Activated CD4-positive, alpha-beta T cell treated with anti-CD3 and anti-CD28 coated beads for 48 hours (primary cell): ENCODE results near the gene TTYH3.

Source experiments
- DNase-seq: peaks from one replicate; pipeline ENCODE4 v3.0.0-alpha.2; 2020

TTYH3 gene

GRCh38 chr7:2649991-2650390 lies 18.2 kb downstream of the TTYH3 start:
- no peak for DNase-seq

DNA sequence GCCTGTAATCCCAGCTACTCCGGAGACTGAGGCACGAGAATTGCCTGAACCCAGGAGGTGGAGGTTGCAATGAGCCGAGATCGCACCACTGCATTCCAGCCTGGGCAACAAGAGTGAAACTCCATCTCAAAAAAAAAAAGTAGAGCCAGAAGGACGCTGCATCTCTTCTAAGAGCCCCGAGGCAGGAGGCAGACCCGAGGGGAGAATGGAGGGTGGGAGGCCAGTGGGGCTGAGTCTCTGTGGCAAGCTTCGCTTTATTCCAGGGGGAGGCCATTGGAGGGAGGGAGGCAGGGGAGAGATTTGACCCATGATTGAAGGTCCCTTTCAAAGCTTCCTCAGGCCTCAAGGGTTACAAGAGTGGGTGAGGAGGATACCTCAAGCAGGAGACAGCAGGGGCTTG lies 18.7 kb downstream of the TTYH3 start:
- no peak for DNase-seq

DNA sequence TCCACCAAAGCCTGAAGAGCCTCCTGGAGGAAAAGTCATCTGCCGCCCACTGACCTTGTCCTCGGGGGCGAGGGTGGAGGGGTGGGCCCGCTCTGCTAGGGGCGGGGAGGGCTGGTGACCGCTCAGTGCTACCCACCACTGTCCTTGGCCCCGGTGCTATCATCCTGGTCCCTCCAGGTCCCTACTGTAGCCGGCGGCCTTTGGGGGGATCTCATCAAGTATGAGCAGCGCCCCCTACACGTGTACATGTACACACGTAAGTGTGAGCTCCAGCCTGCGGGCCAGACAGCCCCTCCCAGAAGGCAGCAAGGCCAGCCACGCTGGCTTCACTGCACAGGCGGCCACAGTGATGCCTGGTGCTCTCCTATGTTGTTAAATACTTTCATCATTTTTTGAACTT lies 19.6 kb downstream of the TTYH3 start:
- DNase-seq = no peak

GRCh38 chr7:2651847-2652735 lies 20.3 kb downstream of the TTYH3 start:
- no peak for DNase-seq

DNA sequence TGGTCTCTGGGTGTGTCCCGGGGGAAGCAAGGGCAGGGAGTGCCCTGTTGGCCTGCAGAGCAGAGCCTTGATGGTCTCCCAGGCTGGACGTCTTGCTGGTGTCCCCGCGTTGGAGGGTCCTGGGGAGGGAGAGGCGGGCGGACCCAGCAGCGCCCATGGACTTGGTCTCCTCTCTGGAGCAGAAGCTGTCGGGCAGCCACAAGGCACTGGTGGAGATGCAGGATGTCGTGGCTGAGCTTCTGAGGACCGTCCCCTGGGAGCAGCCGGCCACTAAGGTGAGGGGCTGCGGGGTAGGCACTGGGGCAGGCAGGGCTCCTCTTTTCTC lies 20.9 kb downstream of the TTYH3 start:
- no peak for DNase-seq

DNA sequence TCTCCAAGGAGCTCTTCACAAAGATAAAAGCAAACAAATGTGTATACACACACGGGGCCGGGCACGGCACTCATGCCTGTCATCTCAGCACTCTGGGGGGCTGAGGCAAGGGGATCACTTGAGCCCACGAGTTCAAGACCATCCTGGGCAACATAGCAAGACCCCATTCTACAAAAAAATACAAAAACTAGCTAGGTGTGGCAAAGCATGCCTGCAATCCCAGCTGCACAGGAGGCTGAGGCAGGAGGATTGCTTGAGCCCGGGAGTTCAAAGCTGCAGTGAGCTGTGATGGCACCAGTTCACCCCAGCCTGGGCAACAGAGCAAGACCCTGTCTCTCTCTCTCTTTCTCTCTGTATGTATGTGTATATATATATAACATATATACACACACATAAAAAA lies 22.3 kb downstream of the TTYH3 start:
- no peak for DNase-seq

GRCh38 chr7:2655870-2656614 lies 24.3 kb downstream of the TTYH3 start:
- no peak for DNase-seq

- no peak for DNase-seq
These were observed 25.4 kb downstream of the TTYH3 start for GRCh38 chr7:2657208-2657607.

- no peak for DNase-seq
These were observed 26.3 kb downstream of the TTYH3 start for GRCh38 chr7:2657920-2658671.

DNA sequence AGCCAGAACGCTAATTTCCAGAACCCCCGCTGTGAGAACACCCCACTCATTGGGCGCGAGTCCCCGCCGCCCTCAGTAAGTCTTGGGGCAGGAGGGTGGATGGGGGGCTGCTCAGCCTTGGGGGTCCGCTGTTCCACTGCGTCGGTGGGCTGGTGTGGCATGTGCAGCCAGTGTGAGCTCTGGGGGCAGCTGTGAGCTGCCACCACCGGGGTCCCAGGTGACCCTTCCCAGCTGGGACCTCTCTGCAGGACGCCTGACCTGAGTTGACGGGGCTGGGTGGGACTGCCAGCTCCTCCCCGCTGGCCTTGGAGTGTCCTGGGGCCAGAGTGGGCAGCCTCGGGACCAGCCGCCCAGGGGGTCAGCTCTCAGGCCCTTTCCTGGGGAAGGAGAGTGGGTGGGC lies 27.2 kb downstream of the TTYH3 start:
- no peak for DNase-seq

GRCh38 chr7:2659556-2660358 lies 28.0 kb downstream of the TTYH3 start:
- DNase-seq = no peak

DNA sequence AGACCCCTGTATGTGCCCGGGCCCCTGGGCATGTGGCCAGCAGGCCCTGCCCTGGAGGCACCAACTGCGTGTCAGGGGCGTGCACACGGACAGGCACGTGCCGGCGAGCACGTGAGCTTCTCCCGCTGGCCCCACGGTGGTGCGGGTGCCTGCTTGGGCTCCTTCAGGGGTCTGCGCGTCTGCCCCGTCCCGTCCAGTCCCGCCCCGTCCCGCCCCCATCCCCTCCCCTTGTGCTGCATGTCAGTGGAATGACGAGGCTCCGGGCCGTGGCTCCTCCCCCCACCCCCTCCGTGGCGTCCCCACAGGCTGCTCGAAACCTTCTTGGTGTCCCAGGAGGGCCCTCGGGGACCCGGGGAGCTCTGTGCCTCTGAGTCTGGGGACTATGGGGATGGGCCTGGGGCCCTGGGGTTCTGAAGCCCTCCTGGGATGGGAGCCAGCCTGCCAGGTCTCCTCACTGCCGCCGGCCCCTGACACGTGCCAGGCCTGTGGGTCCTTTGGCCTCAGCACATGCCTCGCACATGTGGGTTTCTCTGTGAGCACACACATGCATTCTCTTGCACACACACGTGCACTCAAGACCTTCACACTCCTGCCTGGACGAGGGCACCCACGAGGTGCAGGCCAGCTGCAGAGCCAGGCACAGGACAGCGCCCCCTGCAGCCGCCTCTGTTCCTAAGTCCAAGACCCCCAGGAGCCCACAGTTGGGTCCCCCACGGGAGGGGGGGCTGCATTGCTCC lies 28.7 kb downstream of the TTYH3 start:
- no peak for DNase-seq

DNA sequence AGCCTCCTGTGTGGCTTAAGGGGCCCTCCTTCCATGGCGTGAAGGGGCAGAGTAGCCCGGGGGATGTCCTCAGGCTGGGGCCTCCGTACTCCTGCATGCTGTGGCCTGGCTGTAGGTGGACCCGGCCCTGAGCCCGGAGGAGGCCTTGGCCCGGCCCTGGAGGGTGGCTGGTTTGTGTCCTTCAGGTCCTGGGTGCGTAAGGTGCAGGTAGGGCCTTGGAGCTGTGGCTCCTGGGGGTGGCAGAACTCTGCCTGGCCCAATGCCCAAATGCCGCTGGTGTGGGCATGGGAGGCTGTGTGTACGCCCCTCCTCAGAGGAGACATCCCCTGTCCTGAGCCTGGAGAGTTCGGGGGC lies 29.3 kb downstream of the TTYH3 start:
- no peak for DNase-seq

- no peak for DNase-seq
These were observed 30.0 kb downstream of the TTYH3 start for GRCh38 chr7:2661602-2662272.

DNA sequence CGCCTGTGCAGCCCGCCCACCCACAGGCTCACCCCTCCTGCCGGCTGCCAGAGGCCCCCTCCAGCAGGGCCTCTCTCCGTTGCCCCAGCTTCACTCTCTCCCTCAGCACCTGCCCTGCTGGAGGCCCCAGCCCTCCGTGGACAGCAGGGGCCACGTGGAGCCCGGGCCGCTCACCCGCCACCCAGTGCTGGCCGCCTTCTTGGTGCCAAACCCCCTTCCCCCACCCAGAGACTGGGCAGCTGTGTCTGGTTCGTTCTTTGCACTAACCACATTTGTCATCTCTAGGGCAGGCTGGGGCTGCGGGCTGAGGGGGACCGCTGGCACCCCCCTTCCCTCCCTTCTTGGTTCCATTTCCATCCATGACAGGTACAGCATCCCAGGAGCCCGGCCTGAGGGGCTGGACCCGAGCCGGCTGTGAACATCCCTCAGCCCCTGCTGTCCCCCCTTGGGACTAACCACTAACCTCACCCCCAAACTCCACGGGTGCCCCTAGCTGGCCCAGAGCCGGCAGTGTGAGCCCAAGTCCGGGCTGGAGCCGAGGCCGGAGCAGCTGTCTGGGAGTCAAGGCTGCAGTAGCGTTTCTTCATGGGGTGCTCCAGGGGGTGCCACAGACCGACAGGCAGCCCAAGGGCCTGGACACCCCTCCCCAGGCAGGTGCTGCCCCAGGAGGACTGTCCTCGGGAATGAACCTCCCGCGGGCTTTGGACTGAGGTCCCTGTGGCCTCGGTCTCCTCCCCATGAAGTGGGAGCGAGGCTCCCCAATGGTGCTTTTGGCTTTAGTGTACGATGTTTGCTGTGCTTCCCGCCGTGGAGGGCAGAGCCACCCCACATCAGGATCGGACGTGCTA lies 30.7 kb downstream of the TTYH3 start:
- no peak for DNase-seq

DNA sequence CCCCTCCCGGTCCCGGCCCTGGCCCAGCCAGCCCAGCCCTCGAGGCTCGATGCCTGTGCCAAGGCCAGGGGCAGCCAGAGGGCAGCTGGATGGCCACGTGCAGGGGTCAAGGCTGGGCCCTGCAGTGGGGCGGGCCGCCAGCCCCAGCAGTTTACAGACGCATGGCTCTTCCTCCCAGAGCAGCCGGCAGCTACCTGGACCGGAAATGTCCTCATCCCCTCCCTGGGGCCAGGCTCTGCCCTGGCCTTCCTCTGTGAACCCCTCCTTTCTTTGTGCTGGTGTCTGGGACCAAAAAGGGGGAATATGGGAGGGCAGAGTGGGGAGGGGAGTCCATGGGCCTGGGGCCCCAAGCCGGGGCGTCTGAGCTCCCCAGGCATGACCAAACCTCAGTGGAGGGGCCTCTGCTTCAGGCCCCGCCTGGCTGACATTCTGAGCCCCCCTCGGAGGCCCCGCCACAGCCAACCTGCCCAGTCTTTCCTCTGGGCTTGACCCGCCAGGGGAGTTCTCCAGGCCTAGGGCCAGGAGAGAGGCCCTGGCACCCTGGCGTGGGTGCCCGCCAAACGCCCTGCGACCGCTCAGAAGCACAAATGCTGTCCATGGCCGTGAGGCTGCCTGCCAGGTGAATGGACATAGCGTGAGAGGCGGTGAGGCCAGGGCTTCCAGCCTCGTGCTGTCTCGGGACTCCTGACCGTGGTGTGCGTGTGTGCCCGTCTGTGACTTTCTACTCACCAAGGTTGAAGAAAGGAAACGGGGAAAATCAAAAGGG lies 31.5 kb downstream of the TTYH3 start:
- no peak for DNase-seq

DNA sequence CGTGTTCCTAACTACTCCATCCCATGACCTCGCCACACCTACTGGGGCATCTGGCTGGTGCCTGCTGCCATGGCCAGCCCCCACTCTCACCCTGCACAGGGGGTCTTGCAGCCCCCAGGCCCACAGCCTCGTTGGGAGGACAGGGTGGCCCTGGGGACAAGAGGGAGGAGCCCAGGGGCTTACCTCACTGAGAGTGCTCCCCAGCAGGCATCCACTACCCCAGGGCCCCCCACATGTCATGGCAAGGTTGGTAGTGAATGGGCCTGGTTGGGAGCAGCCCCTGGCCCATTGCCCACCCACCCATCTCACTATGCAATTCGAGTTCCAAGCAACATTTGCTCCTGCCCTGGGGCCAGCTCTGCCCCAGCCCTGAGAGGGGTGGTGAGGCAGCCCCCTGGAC lies 32.2 kb downstream of the TTYH3 start:
- DNase-seq = no peak

DNA sequence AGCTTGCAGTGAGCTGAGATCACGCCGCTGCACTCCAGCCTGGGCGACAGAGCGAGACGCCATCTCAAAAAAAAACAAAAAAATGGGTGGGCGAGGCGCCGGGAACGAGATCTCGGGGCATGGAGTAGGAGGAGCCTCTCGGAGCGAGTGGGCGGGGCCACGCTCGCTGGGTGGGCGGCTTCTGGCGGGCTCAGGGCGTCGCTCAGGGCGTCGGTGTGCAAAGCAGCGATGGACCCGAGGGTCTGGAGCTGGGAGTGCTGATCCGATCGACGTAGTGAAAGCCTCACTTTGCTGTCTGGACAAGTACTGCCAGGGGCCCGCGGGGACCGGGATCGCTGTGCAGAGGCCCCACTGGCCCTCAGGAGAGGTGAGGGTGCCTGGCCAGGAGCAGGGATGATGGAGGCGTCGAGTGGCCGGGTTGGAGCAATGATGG lies 33.6 kb downstream of the TTYH3 start:
- DNase-seq = no peak

DNA sequence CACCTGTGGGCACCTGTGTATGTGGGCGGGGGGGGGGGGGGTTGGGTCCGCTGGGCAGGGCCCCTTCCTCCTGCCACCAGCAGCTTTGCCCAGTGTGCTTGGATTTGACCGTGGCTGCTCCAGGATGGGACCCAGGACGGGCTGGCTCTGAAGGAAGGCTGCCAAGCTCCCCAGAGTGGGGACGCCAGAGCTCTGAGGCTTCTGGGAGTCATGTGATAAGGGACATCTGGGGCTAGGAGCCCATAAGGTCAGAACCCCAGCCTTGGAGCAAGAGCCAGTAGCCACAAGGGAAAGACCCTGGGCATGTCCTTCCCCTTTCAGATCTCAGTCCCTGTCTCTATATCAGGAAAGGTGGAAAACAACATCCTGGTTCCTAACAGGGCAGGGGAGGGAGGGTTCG lies 34.4 kb downstream of the TTYH3 start:
- no peak for DNase-seq
